AG04449 (cell line): Measurements from ENCODE around the gene COMMD2.

Experiments used
- CTCF ChIA-PET: fragments of 350-600 bp; formaldehyde crosslinking; extraction: SDS; loops from one replicate; lab custom pipeline; 2021; ENCODE audit warnings: antibody characterized with exemption; lab: Yijun Ruan, JAX
- POLR2A ChIA-PET: fragments of 400-600, 350-600 bp; formaldehyde crosslinking; extraction: SDS; loops from one replicate; lab custom pipeline; 2020; ENCODE audit warnings: antibody characterized with exemption, inconsistent platforms; lab: Yijun Ruan, JAX
- DNase-seq: peaks from one replicate; pipeline ENCODE4 v3.0.0-alpha.2; 2010; ENCODE audit warnings: low read depth, low spot score
- H3K4me3 ChIP-seq: 2 replicates; pipeline ENCODE4 v1.5.1; 2011; ENCODE audit warnings: low read depth, mild to moderate bottlenecking, control low read depth, low read length
- CTCF ChIP-seq: IDR thresholded peaks from one replicate; pipeline ENCODE4 v1.5.1; 2011; ENCODE audit warnings: mild to moderate bottlenecking, moderate library complexity, low read length, control low read depth, inconsistent platforms; ENCODE audit not compliant: insufficient read depth; ENCODE audit errors: missing control alignments

The COMMD2 gene

GRCh38 chr3:149763565-149764195 lies 11.4 kb upstream of the COMMD2 start:
- no peak for TF ChIP-seq CTCF
- ChIA-PET CTCF (interaction anchor here (0.6 to 17.8 kb wide), 9 partner anchors 10 to 268 kb away, joined by 3 to 369 read pairs (median 10); partner anchors contain the start of gene COMMD2), POLR2A (no interaction called here)
- no peak overlapping the region for H3K4me3 ChIP-seq
- no peak for DNase-seq

- H3K4me3 ChIP-seq, result no peak overlapping the region
- POLR2A ChIA-PET, result no interaction called here
- no peak for TF ChIP-seq CTCF
- CTCF ChIA-PET, result interaction anchor here (1.0 to 3.4 kb wide), 5 partner anchors 18 to 234 kb away, joined by 3 to 45 read pairs (median 8); no protein-coding TSS in a partner anchor
- DNase-seq, result no peak
Observed at GRCh38 chr3:149753717-149754116, 1.4 kb upstream of the COMMD2 start.

- H3K4me3 ChIP-seq, result peak overlapping the region; percentile 98
- no peak for DNase-seq
- POLR2A ChIA-PET, result interaction anchor here (0.6 to 1.3 kb wide), 3 partner anchors 155 to 218 kb away, joined by 3 to 4 read pairs (median 3); no protein-coding TSS in a partner anchor
- TF ChIP-seq CTCF, result no peak
- CTCF ChIA-PET, result interaction anchor here (0.6 to 3.4 kb wide), 20 partner anchors 10 to 258 kb away, joined by 3 to 45 read pairs (median 8); no protein-coding TSS in a partner anchor
Observed at GRCh38 chr3:149752788-149753136, 473 bp upstream of the COMMD2 start.

- CTCF ChIA-PET, result interaction anchor here (0.7 to 3.4 kb wide), 15 partner anchors 8 to 256 kb away, joined by 3 to 45 read pairs (median 9); no protein-coding TSS in a partner anchor
- POLR2A ChIA-PET, result interaction anchor here (1.0 to 1.3 kb wide), 2 partner anchors 217 to 221 kb away, joined by 3 read pairs; no protein-coding TSS in a partner anchor
- no peak for DNase-seq
Observed at GRCh38 chr3:149751551-149751950, 738 bp downstream of the COMMD2 start.

GRCh38 chr3:149744606-149745005 lies 7.7 kb downstream of the COMMD2 start:
- no peak for DNase-seq
- CTCF ChIA-PET, result interaction anchor here (0.5 to 1.4 kb wide), 2 partner anchors 64 to 848 kb away, joined by 3 to 5 read pairs; no protein-coding TSS in a partner anchor
- POLR2A ChIA-PET, result no interaction called here
- H3K4me3 ChIP-seq, result no peak overlapping the region
- TF ChIP-seq CTCF, result no peak

More at GRCh38 chr3:149751551-149751950, 738 bp downstream of the COMMD2 start:
- no peak for TF ChIP-seq CTCF
- peak overlapping the region; percentile 98 for H3K4me3 ChIP-seq

- CTCF ChIA-PET, result interaction anchor here (0.5 to 1.4 kb wide), 2 partner anchors 64 to 849 kb away, joined by 3 to 5 read pairs; no protein-coding TSS in a partner anchor
- H3K4me3 ChIP-seq, result no peak overlapping the region
- POLR2A ChIA-PET, result no interaction called here
- no peak for DNase-seq
- TF ChIP-seq CTCF, result no peak
Observed at GRCh38 chr3:149744151-149744550, 8.1 kb downstream of the COMMD2 start.
